HG02870 (cell line): ENCODE measurements around the gene ITGB2.
"Not testable (repeated sequence)": the region's sequence is repeated elsewhere in the genome, so short reads cannot be mapped to it uniquely, and the experiment has no call there.

Source experiments
- ATAC-seq: cut with Tn5 transposase; IDR thresholded peaks from one replicate; pipeline ENCODE4 v1.9.1; 2021; ENCODE audit warnings: mild to moderate bottlenecking, moderate library complexity; ENCODE audit not compliant: unreplicated experiment

ITGB2 gene

DNA sequence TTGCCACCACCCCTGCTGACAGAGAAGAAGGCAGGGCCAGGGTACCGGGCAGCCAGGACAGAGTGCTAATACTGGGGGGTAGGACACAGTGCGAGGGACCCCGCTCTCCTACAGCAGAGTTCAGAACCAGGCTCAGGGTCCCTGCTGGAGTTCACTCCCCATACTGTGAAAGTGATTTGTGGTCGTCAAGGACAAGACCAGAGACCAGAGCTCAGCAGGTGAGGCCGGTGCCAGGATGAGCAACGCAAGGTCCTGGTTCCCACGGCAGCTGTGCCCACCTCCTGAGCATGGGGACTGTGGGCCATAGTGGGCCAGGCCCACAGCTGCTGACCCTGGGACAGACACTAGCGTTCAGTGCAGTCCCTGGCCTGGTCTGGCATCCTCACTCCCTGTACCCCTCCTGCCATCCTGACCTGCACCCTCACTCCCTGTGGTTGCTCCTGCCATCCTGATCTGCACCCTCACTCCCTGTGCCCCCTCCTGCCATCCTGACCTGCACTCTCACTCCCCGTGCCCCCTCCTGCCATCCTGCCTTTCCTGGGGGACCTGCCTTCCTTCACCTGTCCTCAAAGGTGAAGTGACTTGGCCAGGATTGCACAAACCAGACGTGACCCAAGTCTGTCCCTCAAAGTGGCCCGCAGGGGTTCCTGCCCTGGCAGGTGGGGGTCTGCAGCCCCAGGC, 33.4 kb downstream of the ITGB2 start:
- ATAC-seq, result no peak

DNA sequence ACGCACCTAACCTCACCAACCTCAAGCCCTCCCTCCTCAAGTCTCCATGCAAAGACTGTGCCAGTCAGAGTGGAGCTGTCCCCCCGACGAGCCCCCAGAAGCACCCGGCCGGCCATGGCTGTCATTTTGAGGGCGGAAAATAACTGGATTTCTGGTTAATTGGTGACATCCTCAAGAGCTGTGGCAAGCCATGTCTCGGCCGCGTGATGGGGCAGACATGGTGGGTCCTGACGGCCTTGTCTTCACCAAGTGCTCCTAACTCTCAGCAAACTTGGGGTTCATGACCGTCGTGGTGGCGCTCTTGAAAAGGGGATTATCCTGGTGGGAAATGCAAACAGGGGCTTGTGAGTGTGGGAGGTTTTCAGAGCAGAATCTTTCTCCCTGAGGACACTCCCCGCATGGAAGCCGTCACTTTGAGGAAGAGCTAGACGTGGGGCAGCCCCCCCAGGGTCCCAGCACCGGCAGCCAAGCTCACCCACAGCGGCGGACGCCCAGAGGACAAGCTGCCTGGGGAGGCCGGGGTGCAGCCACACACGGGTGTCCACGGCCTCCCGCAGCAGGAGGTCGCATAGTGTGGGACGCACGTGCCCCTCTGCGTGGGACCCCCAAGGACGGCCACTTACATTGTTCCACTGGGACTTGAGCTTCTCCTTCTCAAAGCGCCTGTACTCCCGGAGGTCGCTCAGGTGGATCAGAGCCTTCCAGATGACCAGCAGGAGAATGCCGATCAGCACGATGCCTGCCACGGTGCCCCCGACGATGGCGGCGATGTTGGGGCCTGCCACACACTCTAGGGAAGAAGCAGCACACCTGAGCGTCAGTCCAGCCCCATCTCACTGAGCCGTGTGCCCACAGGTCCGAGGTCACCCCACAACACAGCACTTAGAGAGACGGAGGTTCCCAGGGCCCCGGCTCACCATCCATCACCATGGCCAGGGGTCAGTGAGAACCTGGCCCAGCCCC, 34.3 kb downstream of the ITGB2 start:
- ATAC-seq, result no peak

DNA sequence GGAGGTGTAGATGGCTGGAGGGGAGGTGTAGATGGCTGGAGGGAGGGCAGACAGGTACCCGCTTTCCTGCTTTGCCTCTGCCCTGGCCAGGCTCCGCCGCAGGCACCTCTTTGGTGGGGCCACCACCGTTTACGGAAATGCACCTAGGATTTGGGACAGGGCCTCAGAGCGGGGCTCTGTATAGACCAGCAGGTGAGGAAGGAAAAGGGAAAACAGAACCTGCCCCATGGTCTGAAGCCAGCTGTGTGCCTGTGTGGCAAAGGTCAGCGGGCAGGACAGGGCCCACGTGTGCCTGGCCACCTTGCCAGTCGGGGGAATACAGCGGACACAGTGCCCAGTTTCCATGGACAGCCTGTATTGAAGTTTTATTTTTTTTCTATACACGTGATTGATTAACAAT, 35.1 kb downstream of the ITGB2 start:
- no peak for ATAC-seq

DNA sequence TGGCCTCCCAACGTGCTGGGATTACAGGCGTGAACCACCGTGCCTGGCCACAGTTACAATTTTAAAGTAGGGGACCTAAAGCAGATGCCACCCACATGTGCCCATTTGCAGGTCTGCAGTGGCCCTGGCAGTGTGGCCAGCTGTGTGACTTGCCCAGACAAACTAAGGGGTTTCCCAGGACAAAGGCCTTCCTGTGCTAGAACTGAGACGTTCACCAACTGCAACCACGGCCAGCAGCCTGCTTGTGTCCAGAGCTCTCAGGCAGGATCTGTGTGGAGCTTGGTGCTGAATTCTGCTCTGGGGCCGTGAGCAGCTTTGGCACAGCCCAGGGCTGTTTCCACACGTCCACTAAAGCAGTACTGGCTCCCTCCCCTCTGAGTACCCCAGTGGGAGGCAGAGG, 36.6 kb downstream of the ITGB2 start:
- ATAC-seq, result no peak

DNA sequence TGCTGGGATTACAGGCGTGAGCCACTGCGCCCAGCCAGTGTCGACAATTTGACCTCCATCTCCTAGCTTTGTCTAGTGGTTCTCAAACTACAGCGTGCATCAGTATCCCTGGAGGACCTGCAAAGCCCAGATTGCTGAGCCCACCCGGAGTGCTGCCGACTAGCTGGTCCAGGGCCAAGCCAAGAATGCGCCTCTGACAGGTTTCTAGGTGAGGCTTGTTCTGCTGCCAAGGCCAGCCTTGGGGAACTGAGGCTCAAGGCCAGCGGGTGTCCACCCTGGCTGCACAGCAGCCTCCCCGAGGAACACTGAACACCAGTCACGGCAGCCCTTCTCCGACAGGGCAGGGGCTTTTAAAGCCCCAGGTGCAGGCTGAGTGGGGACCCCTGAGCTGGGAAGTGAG, 37.4 kb downstream of the ITGB2 start:
- ATAC-seq, result no peak

DNA sequence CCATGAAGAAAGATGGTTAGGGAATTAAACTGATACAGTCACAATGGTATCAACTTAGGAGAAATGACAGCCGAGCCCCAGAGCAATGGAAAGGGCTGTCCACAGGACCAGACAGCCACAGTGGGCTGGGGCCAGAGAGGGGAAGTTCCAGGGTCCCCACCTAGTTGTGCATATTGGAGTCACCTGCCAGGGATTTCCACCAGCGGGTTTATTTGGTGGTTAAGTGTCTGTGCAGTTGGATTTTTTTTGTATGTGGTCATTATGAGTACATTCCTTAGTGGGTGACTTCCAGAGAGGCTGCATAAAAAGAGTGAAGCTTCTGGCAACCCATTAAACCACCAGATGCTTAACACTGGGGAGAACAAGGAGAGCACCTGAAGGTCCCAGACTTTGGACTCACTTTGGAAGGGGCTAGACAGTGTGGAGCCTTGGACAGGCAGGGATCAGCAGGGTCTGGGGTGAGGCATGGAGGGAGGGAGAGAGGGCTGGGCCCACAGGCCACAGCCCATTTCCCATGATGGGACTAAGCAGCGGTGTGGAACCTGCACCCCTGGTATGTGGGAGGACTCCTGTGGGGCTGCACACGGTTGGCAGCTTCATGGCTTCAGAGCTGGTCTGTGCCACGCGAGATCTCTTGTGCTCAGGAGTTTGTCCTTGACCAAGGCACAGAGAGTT, 39.4 kb downstream of the ITGB2 start:
- no peak for ATAC-seq

DNA sequence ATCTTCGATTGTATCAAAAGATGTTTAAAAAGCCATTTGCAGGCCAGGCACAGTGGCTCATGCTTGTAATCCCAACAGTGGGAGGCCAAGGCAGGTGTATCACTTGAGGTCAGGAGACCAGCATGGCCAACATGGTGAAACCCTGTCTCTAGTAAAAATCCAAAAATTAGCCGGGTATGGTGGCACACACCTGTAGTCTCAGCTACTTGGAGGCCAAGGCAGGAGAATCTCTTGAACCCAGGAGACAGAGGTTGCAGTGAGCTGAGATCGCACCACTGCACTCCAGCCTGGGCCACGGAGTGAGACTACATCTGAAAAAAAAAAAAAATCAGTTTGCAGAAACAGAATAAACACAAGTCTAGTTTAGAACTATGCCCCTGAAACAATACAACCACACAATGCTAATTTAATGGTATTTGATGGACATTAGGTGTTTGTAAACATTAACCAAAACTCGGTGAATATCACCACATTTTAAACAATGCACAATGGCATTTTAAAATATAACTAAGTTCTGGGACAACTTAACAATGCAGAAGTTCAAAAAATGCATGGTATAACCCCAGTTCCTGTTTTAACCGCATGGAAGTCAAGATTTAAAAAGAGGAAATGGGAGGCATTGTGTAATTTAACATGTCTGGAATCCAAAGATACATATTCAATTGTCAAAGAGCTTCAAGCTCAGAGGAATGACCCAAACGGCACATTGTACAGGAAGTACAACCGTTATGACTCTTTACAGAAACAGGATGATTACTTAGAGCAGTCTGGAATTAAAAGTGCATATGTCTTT, 40.1 kb downstream of the ITGB2 start:
- ATAC-seq, result no peak

DNA sequence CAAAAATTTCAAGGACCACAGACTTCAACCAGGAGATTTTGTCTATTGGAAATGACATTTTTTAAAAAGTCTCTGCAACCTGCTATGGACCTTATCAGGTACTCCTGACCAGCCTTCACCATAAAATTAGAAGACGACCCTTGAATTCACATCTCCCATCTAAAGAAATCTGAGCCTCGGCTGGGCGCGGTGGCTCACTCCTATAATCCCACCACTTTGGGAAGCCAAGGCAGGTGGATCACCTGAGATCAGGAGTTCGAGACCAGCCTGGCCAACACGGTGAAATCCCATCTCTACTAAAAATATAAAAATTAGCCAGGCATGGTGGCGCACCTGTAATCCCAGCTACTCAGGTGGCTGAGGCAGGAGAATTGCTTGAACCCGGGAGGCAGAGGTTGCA, 41.5 kb downstream of the ITGB2 start:
- not testable (repeated sequence) for ATAC-seq

DNA sequence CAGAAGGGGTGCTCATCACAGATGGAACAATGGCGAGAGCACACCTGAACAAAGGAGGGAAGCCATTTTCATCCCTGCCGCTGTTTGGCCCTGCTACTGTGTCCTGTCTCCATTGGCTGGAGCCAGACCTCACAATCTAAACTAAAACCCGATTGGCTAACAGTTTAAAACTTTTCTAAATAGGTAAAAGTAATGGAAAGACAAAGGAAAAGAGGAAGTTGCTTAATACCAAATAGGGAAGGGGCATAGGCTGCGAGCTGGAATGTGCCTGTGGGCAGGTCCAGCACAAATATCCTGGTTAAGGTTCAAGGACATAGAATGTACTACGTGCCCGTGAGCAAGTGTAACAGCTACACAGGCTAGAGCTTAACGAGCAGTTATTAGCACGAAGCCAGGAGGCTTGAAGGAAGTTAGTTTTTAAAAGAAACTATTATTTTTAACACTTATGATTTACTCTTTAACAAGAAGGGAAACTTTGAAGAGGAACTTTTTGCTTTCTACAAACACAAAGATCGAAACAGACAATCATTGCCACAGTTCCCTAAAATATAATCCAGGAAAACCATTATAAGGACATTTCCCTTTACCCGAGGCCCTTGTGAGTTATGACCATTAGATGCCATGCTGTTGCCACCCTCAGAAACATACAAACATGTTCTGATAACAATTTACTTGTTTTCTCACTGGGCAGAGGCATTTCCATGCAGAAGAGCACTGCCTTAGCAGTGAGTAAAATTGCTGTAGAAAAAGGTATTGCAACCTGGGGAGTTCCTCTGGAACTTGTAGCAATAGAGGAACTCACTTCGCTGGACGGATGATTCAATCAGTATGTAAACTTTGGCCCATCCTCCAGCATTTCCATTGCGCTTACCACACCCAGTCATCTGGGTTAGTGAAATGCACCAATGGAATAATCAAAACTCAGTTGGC, 42.4 kb downstream of the ITGB2 start:
- no peak for ATAC-seq

DNA sequence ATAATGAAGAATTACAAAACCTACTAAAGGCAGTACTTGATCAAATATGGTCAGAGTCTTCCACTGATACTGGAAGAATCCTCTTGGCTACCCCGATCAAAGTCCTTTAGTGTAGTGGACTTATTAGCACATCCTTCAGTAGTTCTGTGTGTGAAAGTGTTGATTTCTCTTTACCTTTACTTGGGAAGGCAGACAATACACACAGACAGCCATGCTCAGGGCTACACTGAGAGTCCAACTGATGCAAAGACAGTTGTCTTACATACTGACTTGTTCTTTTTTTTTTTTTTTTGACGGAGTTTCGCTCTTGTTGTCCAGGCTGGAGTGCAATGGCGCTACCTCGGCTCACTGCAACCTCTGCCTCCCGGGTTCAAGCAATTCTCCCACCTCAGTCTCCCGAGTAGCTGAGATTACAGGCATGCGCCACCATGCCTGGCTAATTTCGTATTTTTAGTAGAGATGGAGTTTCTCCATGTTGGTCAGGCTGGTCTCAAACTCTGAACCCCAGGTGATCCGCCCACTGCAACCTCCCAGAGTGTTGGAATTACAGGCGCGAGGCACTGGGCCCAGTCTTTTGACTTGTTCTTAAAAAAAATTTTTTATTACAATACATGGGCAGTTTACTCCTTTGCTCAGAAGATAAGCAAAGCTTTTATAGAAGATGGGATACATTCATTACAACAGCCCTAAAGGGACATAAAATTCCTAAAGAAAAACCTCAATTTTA, 43.7 kb downstream of the ITGB2 start:
- ATAC-seq, result no peak

DNA sequence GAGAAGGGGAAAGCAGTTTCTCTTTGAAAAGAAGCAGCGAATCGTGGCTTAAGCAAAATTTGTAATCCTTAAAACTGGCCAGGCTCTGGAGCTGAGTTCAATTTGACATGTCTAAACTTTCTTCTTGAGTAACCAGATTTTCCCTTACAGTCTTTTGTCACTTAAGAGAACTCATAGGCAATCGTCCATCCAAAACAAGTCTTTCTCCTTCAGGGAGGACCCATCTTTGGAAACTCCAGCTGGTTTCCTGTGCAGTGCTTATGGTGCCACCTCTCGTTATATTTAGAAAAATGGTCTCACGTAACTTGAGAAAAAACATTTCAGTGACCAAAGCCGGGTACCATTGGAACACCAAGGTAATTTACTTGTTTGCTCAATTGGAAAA, 45.4 kb downstream of the ITGB2 start:
- ATAC-seq, result no peak

DNA sequence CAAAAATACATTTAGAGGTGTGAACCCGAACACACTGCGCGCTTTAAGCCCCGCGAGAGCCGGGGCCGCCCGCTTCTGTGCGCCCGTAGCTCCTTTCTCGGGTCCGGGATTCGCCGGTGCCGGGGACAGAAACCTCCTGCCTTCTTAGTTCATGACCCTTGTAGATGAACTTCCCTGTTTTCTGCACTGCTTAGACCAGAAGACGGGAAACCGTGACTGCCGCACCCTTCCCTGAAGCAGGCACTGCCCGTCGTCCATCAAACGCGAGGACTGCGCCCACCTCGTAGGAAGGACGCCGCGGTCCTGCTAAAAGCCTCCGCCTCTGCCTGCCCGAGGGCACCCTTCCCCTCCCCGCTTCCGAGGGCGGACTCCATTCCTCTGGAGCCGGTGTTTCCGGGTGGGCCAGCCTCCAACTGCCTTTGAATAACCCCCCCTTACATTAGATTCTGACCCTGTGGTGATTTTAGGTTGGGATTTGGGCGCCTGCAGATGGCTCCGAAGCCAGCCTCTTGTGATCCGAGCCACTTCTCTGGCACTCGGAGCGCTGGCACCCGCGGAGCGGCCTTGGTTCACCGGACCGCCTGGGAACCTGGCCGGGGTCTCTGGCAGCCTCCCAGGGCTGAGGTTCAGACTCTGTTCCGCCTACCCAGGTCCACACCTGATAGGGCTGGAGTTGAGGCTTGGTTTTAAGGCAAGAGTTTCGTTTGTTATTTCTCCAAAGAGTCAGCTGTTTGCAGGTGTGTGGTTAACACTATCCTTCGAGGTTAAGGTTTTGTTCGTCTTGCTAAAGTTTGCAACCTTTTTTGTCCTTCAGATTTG, 46.0 kb downstream of the ITGB2 start:
- ATAC-seq, result no peak

DNA sequence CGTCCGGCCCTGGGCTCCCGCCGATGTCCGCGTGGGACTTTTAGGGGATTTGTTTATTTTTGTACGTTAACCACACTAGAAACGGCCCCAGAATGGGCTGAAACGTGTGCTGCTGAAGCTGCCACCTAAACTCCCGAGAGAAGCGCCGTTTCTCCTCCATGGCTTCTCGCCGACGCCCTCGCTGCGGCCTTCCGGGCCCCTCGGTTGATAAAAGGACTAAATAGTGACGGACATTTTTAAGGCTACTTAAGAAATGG, 46.5 kb downstream of the ITGB2 start:
- ATAC-seq, result no peak

DNA sequence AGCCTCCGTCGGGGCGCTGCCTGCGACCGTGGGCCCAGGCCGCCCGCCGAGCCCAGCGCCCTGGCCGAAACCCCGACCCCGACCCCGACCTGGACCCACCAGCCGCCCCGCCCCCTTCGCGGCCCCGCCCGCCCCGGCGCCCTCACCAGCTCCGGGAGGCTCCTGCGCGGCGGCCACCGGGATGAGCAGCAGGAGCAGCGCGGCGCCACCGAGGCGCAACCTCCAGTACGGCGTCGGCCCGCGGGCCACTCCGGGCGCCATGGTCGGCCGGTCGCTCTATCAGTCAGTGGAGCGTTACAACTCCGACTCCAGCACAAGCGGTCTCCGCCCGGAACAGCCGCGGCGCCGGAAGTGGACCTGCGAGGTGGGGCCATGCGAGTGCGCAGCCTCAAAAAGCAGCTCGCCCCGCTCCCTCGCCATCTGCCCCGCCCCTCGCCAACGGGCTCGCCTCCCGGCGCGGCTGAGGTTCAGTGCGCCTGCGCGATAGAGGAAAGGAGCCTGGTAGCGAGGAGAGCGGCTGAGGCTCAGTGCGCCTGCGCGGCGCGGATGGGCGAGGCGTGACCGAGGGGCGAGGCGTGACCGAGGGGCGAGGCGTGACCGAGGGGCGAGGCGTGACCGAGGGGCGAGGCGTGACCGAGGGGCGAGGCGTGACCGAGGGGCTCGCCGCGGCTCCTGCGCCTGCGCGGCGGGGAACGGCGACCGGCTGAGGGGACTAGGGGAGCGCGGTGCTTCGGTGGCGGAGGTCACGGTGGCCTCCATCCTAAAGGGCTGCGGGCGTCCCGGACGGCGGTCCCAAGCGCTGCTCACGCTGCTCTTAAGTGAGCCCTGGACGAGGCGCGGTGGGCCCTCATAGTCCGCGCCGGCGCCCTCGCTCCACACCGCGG, 47.1 kb downstream of the ITGB2 start, which contains the start of gene PTTG1IP:
Gene PTTG1IP (minus strand): TSS at position 335 of the 884 bp plus-strand sequence. CDS start 74 bp downstream, at position 261.
- peak; percentile 73 for ATAC-seq

DNA sequence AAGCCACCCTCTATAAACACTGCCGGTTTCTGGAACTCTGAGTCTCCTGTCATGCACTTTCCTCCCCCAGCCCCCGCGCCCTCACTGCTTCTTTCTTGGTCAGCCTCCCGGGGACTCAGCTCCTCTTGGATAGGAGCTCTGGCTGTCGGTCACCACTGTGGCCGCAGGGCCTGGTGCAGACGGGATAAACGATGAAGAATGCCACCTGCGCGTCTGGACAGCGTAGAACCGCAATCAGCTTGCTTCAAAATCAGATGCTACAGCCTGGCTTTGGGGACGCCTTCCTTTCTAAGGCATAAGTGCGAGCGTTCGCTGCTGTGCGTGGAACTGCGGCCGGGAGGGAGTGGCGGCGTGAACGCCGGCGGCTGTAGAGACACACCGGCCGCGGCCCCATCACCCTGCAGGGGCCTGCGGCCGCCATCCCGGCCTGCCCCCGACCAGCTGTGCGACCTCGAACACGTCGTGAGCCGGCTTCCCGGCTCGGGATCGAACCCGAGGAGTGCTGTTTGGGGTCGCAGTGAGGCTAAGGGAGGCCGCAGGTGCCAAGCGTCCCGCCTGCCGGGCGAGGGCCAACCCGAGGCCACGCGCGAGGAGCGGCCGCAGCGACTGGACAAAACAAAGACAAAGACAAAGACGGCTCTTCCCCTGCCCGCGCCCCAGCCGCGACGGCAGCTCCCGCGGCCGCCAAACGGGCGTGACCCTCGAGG, 47.9 kb downstream of the ITGB2 start:
- ATAC-seq, result no peak

DNA sequence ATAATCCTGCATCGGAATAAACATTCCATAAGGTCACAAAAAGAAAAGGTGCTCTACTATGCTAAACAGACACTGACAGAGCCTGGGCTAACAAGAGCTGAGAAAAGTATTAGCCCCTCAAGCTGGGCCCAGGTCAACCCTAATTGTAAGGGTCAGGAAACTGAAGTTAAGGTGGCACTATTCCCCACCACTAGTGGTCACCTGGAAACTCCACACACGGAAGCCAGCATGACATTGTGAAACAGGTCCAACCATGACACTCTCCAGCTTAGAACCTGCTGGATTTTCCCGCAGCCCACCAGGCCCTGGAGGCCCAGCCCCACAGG, 48.4 kb downstream of the ITGB2 start:
- no peak for ATAC-seq
